HG03354 (cell line): Measurements from ENCODE around the gene PSMD4.
"Not testable (repeated sequence)": the region's sequence is repeated elsewhere in the genome, so short reads cannot be mapped to it uniquely, and the experiment has no call there.

Source experiments
- ATAC-seq: cut with Tn5 transposase; IDR thresholded peaks from one replicate; pipeline ENCODE4 v1.9.1; 2021; ENCODE audit warnings: mild to moderate bottlenecking; ENCODE audit not compliant: unreplicated experiment, poor library complexity, severe bottlenecking

Gene PSMD4

GRCh38 chr1:151266821-151267220 lies 12.3 kb downstream of the PSMD4 start:
- no peak for ATAC-seq

- no peak for ATAC-seq
Observed at GRCh38 chr1:151267760-151268159, 13.2 kb downstream of the PSMD4 start.

GRCh38 chr1:151273924-151274466 lies 19.5 kb downstream of the PSMD4 start:
- no peak for ATAC-seq

GRCh38 chr1:151275341-151275740 lies 20.8 kb downstream of the PSMD4 start:
- ATAC-seq: not testable (repeated sequence)

GRCh38 chr1:151277249-151277648 lies 22.7 kb downstream of the PSMD4 start:
- no peak for ATAC-seq

- peak; percentile 40 for ATAC-seq
Observed at GRCh38 chr1:151281225-151281968, 26.9 kb downstream of the PSMD4 start.

- peak; percentile 89 for ATAC-seq
Observed at GRCh38 chr1:151281969-151282882, 27.7 kb downstream of the PSMD4 start, which contains the start of gene ZNF687. Gene ZNF687, plus strand, starts transcription at chr1:151282299. Its CDS starts 3,993 bp downstream, at chr1:151286292.

GRCh38 chr1:151282883-151283725 lies 28.6 kb downstream of the PSMD4 start:
- ATAC-seq: no peak

GRCh38 chr1:151284013-151284577 lies 29.6 kb downstream of the PSMD4 start:
- no peak for ATAC-seq

GRCh38 chr1:151286619-151287340 lies 32.2 kb downstream of the PSMD4 start:
- no peak for ATAC-seq

- ATAC-seq: no peak
Observed at GRCh38 chr1:151287341-151287699, 32.8 kb downstream of the PSMD4 start.

- ATAC-seq: no peak
Observed at GRCh38 chr1:151287767-151288500, 33.4 kb downstream of the PSMD4 start.

- ATAC-seq: no peak
Observed at GRCh38 chr1:151288502-151288901, 34.0 kb downstream of the PSMD4 start.

GRCh38 chr1:151289080-151289935 lies 34.8 kb downstream of the PSMD4 start:
- no peak for ATAC-seq

GRCh38 chr1:151289991-151290708 lies 35.6 kb downstream of the PSMD4 start:
- no peak for ATAC-seq

- ATAC-seq: no peak
Observed at GRCh38 chr1:151290709-151291303, 36.3 kb downstream of the PSMD4 start.
